ENCODE data around the gene HIPK2.

DNA sequence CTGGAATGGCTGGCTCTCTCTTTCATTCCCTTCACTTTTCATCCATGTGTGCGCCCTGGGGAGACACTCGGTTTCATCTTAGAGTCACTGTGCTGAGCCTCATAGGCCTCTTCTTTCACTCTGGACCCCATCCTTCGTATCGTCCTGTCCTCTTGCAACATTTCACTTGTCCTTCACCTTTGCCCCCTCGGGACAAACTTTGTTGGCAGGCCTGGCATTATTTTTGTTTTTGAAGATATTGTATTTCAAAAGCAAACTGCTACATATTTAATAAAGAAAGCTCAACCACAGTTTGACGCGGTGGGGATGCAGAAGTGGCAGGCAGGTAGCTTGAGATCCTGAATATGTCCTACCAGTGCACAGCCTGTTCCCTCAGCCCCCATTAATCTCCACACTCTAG lies 36.6 kb downstream of the HIPK2 start:
- TF ChIP-seq, protein P1, sequence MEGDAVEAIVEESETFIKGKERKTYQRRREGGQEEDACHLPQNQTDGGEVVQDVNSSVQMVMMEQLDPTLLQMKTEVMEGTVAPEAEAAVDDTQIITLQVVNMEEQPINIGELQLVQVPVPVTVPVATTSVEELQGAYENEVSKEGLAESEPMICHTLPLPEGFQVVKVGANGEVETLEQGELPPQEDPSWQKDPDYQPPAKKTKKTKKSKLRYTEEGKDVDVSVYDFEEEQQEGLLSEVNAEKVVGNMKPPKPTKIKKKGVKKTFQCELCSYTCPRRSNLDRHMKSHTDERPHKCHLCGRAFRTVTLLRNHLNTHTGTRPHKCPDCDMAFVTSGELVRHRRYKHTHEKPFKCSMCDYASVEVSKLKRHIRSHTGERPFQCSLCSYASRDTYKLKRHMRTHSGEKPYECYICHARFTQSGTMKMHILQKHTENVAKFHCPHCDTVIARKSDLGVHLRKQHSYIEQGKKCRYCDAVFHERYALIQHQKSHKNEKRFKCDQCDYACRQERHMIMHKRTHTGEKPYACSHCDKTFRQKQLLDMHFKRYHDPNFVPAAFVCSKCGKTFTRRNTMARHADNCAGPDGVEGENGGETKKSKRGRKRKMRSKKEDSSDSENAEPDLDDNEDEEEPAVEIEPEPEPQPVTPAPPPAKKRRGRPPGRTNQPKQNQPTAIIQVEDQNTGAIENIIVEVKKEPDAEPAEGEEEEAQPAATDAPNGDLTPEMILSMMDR (conservative IDR thresholded peaks at IDR 0.05), result no peak
- no peak for TF ChIP-seq ZFX (IDR thresholded peaks at IDR 0.05)
